Esophagus muscularis mucosa (tissue), 3 donors: ENCODE results near the gene PACRG.

Experiments used
- EP300 ChIP-seq: sonication (generic); formaldehyde crosslinking; IDR thresholded peaks from one replicate; pipeline ENCODE4 v1.6.1; 2017; ENCODE audit warnings: antibody characterized with exemption
- TF ChIP-seq, protein P1 (sequence below), 3 experiments: fragments of 200-600 bp in 2 of 3; fragments of 450-650 bp in 1 of 3; sonication (generic) in 2 of 3; IDR thresholded peaks; one replicate each; pipeline ENCODE4 v1.5.1; 2017 to 2019; ENCODE audit warnings: antibody characterized with exemption in 3 of 3, mild to moderate bottlenecking in 2 of 3, moderate library complexity in 1 of 3

- TF ChIP-seq, protein P1, sequence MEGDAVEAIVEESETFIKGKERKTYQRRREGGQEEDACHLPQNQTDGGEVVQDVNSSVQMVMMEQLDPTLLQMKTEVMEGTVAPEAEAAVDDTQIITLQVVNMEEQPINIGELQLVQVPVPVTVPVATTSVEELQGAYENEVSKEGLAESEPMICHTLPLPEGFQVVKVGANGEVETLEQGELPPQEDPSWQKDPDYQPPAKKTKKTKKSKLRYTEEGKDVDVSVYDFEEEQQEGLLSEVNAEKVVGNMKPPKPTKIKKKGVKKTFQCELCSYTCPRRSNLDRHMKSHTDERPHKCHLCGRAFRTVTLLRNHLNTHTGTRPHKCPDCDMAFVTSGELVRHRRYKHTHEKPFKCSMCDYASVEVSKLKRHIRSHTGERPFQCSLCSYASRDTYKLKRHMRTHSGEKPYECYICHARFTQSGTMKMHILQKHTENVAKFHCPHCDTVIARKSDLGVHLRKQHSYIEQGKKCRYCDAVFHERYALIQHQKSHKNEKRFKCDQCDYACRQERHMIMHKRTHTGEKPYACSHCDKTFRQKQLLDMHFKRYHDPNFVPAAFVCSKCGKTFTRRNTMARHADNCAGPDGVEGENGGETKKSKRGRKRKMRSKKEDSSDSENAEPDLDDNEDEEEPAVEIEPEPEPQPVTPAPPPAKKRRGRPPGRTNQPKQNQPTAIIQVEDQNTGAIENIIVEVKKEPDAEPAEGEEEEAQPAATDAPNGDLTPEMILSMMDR (IDR thresholded peaks at IDR 0.05), result no peak
- TF ChIP-seq EP300, result no peak
These were observed 160.4 kb downstream of the PACRG start for GRCh38 chr6:162887981-162888689.
